ENCODE measurements around the gene FGF6. TPM values are rescaled to one million over a fixed set of nuclear protein-coding genes. Genes with fewer than 3 reads are reported as not detected.

The FGF6 gene
- total and polyA plus RNA-seq, 5 donors from 2014 or later: not detected

DNA sequence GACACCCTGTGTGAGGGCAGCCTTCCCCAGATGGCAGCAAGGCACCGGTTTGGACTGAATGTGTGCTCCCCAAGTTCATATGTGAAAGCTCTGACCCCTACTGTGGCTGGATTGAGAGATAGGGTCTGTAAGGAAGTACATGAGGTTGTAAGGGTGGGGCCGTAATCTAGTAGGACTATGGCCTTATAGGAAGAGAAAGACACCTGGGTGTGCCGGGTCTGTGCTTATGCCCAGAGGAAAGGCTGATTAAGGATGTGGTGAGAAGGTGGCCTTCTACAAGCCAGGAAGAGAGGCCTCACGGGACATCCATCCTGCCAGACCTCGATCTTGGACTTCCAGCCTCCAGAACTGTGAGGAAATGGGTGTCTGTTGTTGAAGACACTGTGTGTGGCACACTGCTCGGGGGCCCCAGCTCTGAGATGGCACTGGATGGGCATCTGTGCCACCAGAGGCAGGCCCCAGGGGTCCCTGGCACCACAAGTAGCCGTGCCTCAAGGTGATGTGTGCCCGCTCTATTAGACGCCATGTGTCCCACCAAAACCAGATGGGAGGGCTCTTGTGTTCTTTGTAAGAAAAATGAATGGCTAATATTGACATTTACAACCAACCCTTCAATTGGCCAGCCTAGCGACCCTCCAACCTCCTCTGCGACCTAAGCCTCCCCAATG, 22.0 kb downstream of the FGF6 start:
- Mint-ChIP-seq H3K9me3 (no peaks in the 10 kb centered on the region), H3K27me3 (no peaks in the 10 kb centered on the region), H3K36me3 (no peaks in the 10 kb centered on the region), H3K4me1 (peaks cover 0 to 6% (median 2%) of the 10 kb centered on the region in 4 donors), H3K4me3 (no peak overlapping the region), H3K27ac (peak overlapping the region in 1 of 3 donors; percentile 64)
- Histone ChIP-seq H3K36me3 (ENCODE audit: control insufficient read depth, insufficient read depth, low read length) (no peaks in the 10 kb centered on the region), H3K9me3 (ENCODE audit: control insufficient read depth in 2 of 2, low read length in 2 of 2) (no peaks in the 10 kb centered on the region), H3K4me1 (ENCODE audit: control insufficient read depth, insufficient read depth, low read length, poor library complexity, severe bottlenecking) (no peaks in the 10 kb centered on the region), H3K4me3 (ENCODE audit: low read depth, low read length) (no peak overlapping the region), H3K27ac (ENCODE audit: insufficient read depth, low read length, poor library complexity, severe bottlenecking) (no peak overlapping the region), H3K27me3 (ENCODE audit: control insufficient read depth, insufficient read depth, low read length) (peaks cover 2% of the 10 kb centered on the region)
- DNase-seq: no peak
- ATAC-seq (ENCODE audit: low read depth in 2 of 2): no peak

DNA sequence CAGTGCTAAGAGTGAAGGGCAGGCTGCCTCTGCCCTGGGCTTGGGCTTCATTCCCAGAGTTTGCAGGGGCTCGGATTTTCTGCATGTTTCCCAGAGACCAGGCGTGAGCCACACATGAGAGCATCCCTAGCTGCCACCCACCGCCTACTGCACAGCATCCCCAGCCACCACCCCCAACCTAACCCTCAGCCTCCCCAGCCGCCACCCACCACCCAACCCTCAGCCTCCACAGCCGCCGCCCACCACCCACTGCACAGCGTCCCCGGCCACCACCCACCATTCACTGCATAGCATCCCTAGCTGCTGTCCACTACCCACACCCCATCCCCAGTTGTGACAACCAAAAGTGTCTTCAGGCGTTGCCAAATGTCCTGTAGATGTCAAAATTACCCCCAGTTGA, 22.6 kb downstream of the FGF6 start:
- no peak overlapping the region for H3K27ac ChIP-seq (ENCODE audit: insufficient read depth, low read length, poor library complexity, severe bottlenecking)
- Mint-ChIP-seq H3K27ac (no peak overlapping the region), H3K9me3 (no peaks in the 10 kb centered on the region), H3K4me1 (peaks cover 0 to 6% (median 2%) of the 10 kb centered on the region in 4 donors), H3K27me3 (peaks cover 1% of the 10 kb centered on the region), H3K36me3 (no peaks in the 10 kb centered on the region), H3K4me3 (no peak overlapping the region)
- no peak overlapping the region for H3K4me3 ChIP-seq (ENCODE audit: low read depth, low read length)
- H3K36me3 ChIP-seq (ENCODE audit: control insufficient read depth, insufficient read depth, low read length): no peaks in the 10 kb centered on the region
- no peaks in the 10 kb centered on the region for H3K4me1 ChIP-seq (ENCODE audit: control insufficient read depth, insufficient read depth, low read length, poor library complexity, severe bottlenecking)
- DNase-seq (no peak), ATAC-seq (ENCODE audit: low read depth in 2 of 2) (no peak)
- peaks cover 3% of the 10 kb centered on the region for H3K27me3 ChIP-seq (ENCODE audit: control insufficient read depth, insufficient read depth, low read length)
- H3K9me3 ChIP-seq (ENCODE audit: control insufficient read depth in 2 of 2, low read length in 2 of 2): no peaks in the 10 kb centered on the region

DNA sequence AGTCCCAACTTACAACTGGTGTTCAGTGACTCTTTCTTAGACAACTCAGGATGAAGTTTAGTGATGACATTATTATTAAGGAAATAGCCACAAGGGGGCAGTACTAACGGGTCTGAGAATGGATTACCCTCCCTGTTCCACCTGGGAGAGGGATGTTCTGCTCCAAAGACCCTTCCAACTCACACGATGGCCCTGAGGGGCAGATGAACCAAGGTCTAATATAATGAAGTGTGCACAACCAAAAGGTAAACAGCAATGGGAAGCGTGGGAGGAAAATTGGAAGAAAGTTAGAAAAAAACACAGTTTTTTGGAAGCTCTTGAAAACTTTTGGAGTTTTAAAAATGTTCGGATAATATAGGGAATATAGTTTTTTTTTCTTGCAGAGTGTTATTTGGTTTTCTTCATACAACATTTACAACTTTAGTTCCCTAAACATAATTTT, 24.0 kb downstream of the FGF6 start:
- peak overlapping the region in 1 of 3 donors; percentile 22 for H3K27ac Mint-ChIP-seq
- H3K36me3 ChIP-seq (ENCODE audit: control insufficient read depth, insufficient read depth, low read length): no peaks in the 10 kb centered on the region
- H3K9me3 Mint-ChIP-seq: no peaks in the 10 kb centered on the region
- ATAC-seq (ENCODE audit: low read depth in 2 of 2) (no peak), DNase-seq (peak; percentile 6 to 53 (median 48))
- peaks cover 7% of the 10 kb centered on the region for H3K27me3 Mint-ChIP-seq
- peaks cover 0 to 6% (median 2%) of the 10 kb centered on the region in 4 donors for H3K4me1 Mint-ChIP-seq
- no peaks in the 10 kb centered on the region for H3K9me3 ChIP-seq (ENCODE audit: control insufficient read depth in 2 of 2, low read length in 2 of 2)
- no peak overlapping the region for H3K4me3 ChIP-seq (ENCODE audit: low read depth, low read length)
- peaks cover 3% of the 10 kb centered on the region for H3K27me3 ChIP-seq (ENCODE audit: control insufficient read depth, insufficient read depth, low read length)
- no peak overlapping the region for H3K4me3 Mint-ChIP-seq
- no peaks in the 10 kb centered on the region for H3K4me1 ChIP-seq (ENCODE audit: control insufficient read depth, insufficient read depth, low read length, poor library complexity, severe bottlenecking)
- no peaks in the 10 kb centered on the region for H3K36me3 Mint-ChIP-seq
- H3K27ac ChIP-seq (ENCODE audit: insufficient read depth, low read length, poor library complexity, severe bottlenecking): no peak overlapping the region

DNA sequence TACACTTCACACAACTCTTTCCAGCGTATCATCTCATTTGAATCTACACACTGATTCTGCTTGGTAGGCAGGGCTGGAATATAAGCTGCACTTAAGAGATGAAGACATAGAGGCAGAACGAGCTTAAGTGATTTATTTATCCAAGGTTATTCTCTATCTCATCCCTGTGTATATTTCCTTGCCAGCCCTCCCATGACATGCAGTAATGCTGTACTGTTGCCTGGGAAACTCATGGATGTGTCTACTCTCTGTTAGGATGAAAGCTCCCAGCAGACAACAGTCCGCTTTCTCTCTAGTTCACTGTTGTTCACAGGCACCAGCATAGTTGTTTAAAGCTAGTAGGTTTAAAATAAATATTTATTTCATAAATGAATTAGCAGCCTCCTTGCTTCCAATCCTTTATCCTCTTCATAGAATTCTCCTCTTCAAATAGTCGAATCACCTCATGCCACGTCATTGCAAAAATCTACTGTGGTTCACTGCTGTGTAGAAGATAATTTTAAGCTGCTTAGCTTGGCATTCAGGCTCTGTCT, 25.4 kb downstream of the FGF6 start:
- Histone ChIP-seq H3K4me3 (ENCODE audit: low read depth, low read length) (no peak overlapping the region), H3K9me3 (ENCODE audit: control insufficient read depth in 2 of 2, low read length in 2 of 2) (no peaks in the 10 kb centered on the region), H3K27ac (ENCODE audit: insufficient read depth, low read length, poor library complexity, severe bottlenecking) (no peak overlapping the region), H3K36me3 (ENCODE audit: control insufficient read depth, insufficient read depth, low read length) (no peaks in the 10 kb centered on the region), H3K27me3 (ENCODE audit: control insufficient read depth, insufficient read depth, low read length) (peaks cover 6% of the 10 kb centered on the region), H3K4me1 (ENCODE audit: control insufficient read depth, insufficient read depth, low read length, poor library complexity, severe bottlenecking) (peaks cover 2% of the 10 kb centered on the region)
- H3K36me3 Mint-ChIP-seq: no peaks in the 10 kb centered on the region
- peaks cover 20% of the 10 kb centered on the region for H3K27me3 Mint-ChIP-seq
- ATAC-seq (ENCODE audit: low read depth in 2 of 2) (no peak), DNase-seq (no peak)
- H3K4me1 Mint-ChIP-seq: peaks cover 0 to 6% (median 2%) of the 10 kb centered on the region in 4 donors
- H3K27ac Mint-ChIP-seq: no peak overlapping the region
- H3K9me3 Mint-ChIP-seq: no peaks in the 10 kb centered on the region
- no peak overlapping the region for H3K4me3 Mint-ChIP-seq

DNA sequence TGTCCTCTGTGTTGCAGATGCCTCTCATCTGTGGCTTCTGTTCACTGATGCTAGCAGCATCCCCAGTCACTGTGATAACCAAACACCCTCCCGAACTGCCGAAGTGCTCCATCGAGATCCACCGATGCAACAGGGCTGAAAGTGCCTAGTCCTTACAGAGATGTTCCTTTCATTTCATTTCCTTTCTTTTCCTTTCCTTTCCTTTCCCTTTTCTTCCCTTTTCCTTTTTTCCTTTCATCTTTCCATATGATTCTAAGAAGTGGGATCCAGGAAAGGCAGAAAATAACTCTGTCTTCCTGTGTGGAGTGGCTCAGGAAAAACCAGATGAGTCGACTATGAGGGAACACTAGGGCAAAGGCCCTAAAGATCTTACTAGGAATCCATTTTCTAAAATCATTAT, 26.7 kb downstream of the FGF6 start:
- Histone ChIP-seq H3K9me3 (ENCODE audit: control insufficient read depth in 2 of 2, low read length in 2 of 2) (no peaks in the 10 kb centered on the region), H3K27me3 (ENCODE audit: control insufficient read depth, insufficient read depth, low read length) (peaks cover 7% of the 10 kb centered on the region), H3K36me3 (ENCODE audit: control insufficient read depth, insufficient read depth, low read length) (no peaks in the 10 kb centered on the region), H3K4me1 (ENCODE audit: control insufficient read depth, insufficient read depth, low read length, poor library complexity, severe bottlenecking) (peaks cover 5% of the 10 kb centered on the region), H3K4me3 (ENCODE audit: low read depth, low read length) (no peak overlapping the region), H3K27ac (ENCODE audit: insufficient read depth, low read length, poor library complexity, severe bottlenecking) (no peak overlapping the region)
- Mint-ChIP-seq H3K4me3 (no peak overlapping the region), H3K27ac (no peak overlapping the region), H3K27me3 (peaks cover 28% of the 10 kb centered on the region), H3K4me1 (peaks cover 0 to 8% (median 2%) of the 10 kb centered on the region in 4 donors), H3K9me3 (no peaks in the 10 kb centered on the region), H3K36me3 (no peaks in the 10 kb centered on the region)
- ATAC-seq (ENCODE audit: low read depth in 2 of 2) (no peak), DNase-seq (no peak)

DNA sequence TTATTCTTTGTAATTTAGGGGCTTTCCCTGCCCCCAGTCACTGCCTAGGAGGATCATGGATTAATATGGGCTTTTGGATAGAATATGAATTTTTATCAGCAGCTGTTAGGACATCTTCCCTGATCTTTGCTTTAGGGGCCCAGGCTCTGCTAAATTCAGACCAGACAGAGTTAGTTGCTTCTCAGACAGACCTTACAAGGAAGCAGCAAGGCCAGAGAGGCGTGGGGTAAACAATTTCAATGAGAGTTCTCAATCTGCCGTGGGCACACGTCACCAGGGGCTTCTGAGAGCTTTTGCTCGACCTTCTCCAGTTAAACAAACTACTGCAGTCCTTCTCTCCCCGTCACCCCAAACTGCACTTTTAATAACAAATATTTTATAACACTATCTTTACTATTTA, 27.7 kb downstream of the FGF6 start:
- H3K36me3 Mint-ChIP-seq: no peaks in the 10 kb centered on the region
- no peak overlapping the region for H3K4me3 Mint-ChIP-seq
- Histone ChIP-seq H3K36me3 (ENCODE audit: control insufficient read depth, insufficient read depth, low read length) (no peaks in the 10 kb centered on the region), H3K4me1 (ENCODE audit: control insufficient read depth, insufficient read depth, low read length, poor library complexity, severe bottlenecking) (peaks cover 5% of the 10 kb centered on the region), H3K9me3 (ENCODE audit: control insufficient read depth in 2 of 2, low read length in 2 of 2) (no peaks in the 10 kb centered on the region), H3K27me3 (ENCODE audit: control insufficient read depth, insufficient read depth, low read length) (peaks cover 11% of the 10 kb centered on the region), H3K4me3 (ENCODE audit: low read depth, low read length) (no peak overlapping the region), H3K27ac (ENCODE audit: insufficient read depth, low read length, poor library complexity, severe bottlenecking) (no peak overlapping the region)
- H3K27me3 Mint-ChIP-seq: peaks cover 38% of the 10 kb centered on the region
- peaks cover 0 to 10% (median 2%) of the 10 kb centered on the region in 4 donors for H3K4me1 Mint-ChIP-seq
- DNase-seq (no peak), ATAC-seq (ENCODE audit: low read depth in 2 of 2) (no peak)
- H3K27ac Mint-ChIP-seq: no peak overlapping the region
- H3K9me3 Mint-ChIP-seq: no peaks in the 10 kb centered on the region

DNA sequence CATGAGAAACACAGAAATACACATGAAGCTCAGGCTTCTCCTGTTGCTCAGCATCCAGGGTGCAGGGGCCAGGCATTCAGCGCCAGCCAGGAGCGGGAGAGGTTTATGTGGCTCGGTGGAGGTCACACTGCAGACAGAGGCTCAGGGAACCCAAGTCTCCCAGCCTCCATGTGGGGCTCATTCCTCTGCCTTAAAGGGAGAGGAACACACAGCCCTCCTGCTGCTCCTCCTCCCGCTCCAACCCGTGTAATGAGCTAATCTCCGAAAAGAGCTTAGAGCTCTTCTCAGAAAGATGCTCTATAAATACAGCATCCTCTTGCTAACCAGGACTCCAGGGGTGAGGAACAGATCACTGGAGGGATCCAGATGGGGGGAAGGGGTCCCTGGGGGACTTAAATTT, 28.2 kb downstream of the FGF6 start:
- no peaks in the 10 kb centered on the region for H3K9me3 Mint-ChIP-seq
- H3K36me3 Mint-ChIP-seq: no peaks in the 10 kb centered on the region
- Histone ChIP-seq H3K4me3 (ENCODE audit: low read depth, low read length) (no peak overlapping the region), H3K36me3 (ENCODE audit: control insufficient read depth, insufficient read depth, low read length) (no peaks in the 10 kb centered on the region), H3K9me3 (ENCODE audit: control insufficient read depth in 2 of 2, low read length in 2 of 2) (no peaks in the 10 kb centered on the region), H3K27ac (ENCODE audit: insufficient read depth, low read length, poor library complexity, severe bottlenecking) (no peak overlapping the region), H3K27me3 (ENCODE audit: control insufficient read depth, insufficient read depth, low read length) (peaks cover 11% of the 10 kb centered on the region), H3K4me1 (ENCODE audit: control insufficient read depth, insufficient read depth, low read length, poor library complexity, severe bottlenecking) (peaks cover 5% of the 10 kb centered on the region)
- DNase-seq: no peak
- H3K4me1 Mint-ChIP-seq: peaks cover 0 to 10% (median 2%) of the 10 kb centered on the region in 4 donors
- no peak overlapping the region for H3K27ac Mint-ChIP-seq
- H3K4me3 Mint-ChIP-seq: no peak overlapping the region
- ATAC-seq (ENCODE audit: low read depth in 2 of 2): no peak
- H3K27me3 Mint-ChIP-seq: peaks cover 42% of the 10 kb centered on the region

DNA sequence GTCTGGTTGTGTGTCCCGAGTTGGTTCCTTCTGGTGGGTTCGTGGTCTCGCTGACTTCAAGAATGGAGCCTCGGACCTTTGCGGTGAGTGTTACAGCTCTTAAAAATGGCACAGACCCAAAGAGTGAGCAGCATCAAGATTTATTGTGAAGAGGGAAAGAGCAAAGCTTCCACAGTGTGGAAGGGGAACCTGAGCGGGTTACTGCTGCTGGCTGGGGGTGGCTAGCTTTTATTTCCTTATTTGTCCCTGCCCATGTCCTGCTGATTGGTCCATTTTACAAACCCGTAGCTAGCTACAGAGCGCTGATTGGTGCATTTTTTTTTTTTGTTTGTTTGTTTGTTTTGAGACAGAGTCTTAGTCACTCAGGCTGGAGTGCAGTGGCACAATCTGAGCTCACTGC, 29.3 kb downstream of the FGF6 start:
- H3K9me3 ChIP-seq (ENCODE audit: control insufficient read depth in 2 of 2, low read length in 2 of 2): no peaks in the 10 kb centered on the region
- H3K4me1 Mint-ChIP-seq: peaks cover 0 to 4% (median 0%) of the 10 kb centered on the region in 4 donors
- no peak overlapping the region for H3K27ac ChIP-seq (ENCODE audit: insufficient read depth, low read length, poor library complexity, severe bottlenecking)
- H3K36me3 Mint-ChIP-seq: no peaks in the 10 kb centered on the region
- no peak overlapping the region for H3K4me3 ChIP-seq (ENCODE audit: low read depth, low read length)
- peaks cover 5% of the 10 kb centered on the region for H3K4me1 ChIP-seq (ENCODE audit: control insufficient read depth, insufficient read depth, low read length, poor library complexity, severe bottlenecking)
- no peaks in the 10 kb centered on the region for H3K36me3 ChIP-seq (ENCODE audit: control insufficient read depth, insufficient read depth, low read length)
- H3K9me3 Mint-ChIP-seq: no peaks in the 10 kb centered on the region
- DNase-seq (no peak), ATAC-seq (ENCODE audit: low read depth in 2 of 2) (no peak)
- H3K27me3 ChIP-seq (ENCODE audit: control insufficient read depth, insufficient read depth, low read length): peaks cover 16% of the 10 kb centered on the region
- no peak overlapping the region for H3K4me3 Mint-ChIP-seq
- no peak overlapping the region for H3K27ac Mint-ChIP-seq
- peaks cover 52% of the 10 kb centered on the region for H3K27me3 Mint-ChIP-seq
